AG10803 (cell line): ENCODE measurements around the gene DZIP3.
A peak's percentile ranks its signal among the peaks of the same experiment; 100 is the strongest.

Experiments used
- DNase-seq: peaks from one replicate; pipeline ENCODE4 v3.0.0; 2010; ENCODE audit warnings: low read depth
- H3K4me3 ChIP-seq: 2 replicates; pipeline ENCODE4 v1.5.1; 2011; ENCODE audit warnings: mild to moderate bottlenecking, low read length, control low read depth
- CTCF ChIP-seq: conservative IDR thresholded peaks from 2 replicates; pipeline ENCODE4 v1.5.1; 2011; ENCODE audit warnings: mild to moderate bottlenecking, low read length, control low read depth, inconsistent platforms

The DZIP3 gene

DNA sequence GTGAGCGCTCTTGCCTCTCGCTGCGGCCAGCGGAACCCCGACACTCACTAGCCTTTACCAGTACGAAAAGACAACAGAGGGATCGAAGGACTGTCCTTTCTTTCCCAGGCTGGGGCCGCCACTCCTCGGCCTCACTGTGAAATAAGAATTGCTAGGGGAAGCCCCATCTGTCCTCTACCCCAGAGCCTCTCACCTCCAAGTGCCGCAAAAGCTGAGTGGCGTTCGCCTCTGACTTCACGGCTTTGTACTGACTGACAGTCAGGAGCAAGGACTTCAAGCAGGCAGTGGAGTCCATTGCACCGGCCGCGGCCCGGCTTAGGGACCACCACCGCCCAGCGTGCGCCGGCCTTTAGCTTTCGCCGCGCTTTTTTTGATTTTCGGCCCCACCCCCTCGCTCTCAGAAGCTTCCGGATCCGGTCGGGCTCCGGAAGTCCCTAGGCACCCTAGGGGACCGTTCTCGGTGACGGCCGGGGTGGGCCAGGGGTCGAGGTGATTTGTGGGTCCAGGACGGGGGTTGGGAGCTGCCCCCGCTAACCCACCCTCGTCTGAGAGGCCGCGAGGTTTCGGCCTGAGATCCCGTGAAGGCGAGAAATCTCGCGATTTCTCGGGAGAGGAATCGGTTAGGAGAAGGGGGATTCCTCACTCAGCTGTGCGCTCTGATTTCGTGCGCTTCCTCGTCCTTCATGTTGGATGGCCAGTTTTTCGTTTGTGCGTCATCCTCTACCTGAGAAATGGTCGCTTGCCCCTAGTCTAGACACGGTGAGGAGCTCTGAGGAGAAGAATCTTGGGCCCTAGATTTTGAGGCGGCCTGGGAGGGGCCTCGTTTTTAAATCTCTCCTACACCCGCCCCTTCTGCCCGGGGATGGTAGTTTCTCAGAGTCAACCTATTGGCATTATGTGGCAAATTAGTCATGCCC, at the start of gene DZIP3, which contains the start of gene CIP2A:
TSS of gene DZIP3 (plus strand) at position 642 of the 917 bp plus-strand sequence. CDS start 15,685 bp downstream, outside the sequence.
TSS of gene CIP2A (minus strand) at position 358 of the 917 bp plus-strand sequence. CDS start at position 295, 63 bp downstream.
- peak; percentile 87 for DNase-seq
- no peak for TF ChIP-seq CTCF
- peak within 1 kb of the TSS; percentile 98 for H3K4me3 ChIP-seq

DNA sequence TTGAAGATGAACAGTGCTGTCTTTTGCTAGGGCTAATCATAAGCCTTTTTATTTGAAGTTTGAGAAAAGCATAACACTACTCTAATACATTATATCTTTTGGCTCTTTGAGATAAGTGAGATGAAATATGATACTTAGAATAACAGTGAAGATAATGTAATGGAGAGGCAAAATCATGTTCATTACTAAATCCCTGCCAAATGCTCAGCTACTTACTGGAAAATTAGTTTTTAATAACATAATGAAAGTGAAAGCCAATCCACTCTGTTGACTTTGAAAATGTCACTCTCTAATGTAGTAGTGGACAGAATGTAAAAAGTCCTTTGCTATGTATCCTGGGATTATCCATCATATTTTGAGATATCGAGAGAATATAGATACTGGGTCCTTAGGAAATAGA, 43.3 kb upstream of the DZIP3 start:
- H3K4me3 ChIP-seq = no peak overlapping the region
- DNase-seq = no peak
- no peak for TF ChIP-seq CTCF

DNA sequence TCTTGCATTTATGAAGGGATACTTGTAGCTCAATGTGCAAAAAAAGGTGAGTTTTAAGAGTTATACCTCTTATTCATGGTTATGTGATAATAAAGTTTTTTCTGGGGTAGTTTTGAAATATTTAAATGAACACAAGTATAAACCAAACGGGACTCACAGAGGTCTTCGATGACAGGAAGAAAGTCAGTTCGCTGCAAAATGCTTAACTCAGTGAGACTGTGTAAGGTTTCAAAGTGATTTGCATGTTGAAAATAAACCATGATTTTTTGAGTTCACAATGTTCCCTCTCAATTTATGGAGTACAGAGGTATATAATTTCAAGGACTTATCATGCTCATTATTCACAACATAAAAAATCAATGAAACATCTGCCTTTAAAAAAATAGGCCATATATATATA, 42.8 kb upstream of the DZIP3 start:
- DNase-seq = no peak
- no peak overlapping the region for H3K4me3 ChIP-seq
- no peak for TF ChIP-seq CTCF

- no peak overlapping the region for H3K4me3 ChIP-seq
- peak; percentile 52 for DNase-seq
- no peak for TF ChIP-seq CTCF
Measured at GRCh38 chr3:108548304-108548703, 41.2 kb upstream of the DZIP3 start.

DNA sequence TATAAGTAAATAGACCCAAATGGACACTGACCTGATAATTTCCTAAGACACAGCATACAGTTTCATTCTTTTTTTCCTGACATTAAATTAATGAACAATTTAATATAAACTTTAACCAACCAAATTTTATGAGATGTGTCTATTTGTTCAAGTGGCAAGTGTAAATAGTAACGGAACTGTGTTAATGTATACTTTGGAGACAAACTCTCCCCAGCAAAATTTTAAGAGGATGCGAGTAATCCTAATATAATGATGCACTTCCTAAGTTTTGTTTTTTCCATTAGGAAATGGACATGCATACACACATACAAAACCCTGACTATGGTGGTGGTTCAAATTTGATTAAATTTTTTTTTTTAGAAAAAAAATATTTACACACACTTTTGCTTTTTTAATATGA, 40.6 kb upstream of the DZIP3 start:
- no peak for TF ChIP-seq CTCF
- no peak overlapping the region for H3K4me3 ChIP-seq
- DNase-seq = no peak

DNA sequence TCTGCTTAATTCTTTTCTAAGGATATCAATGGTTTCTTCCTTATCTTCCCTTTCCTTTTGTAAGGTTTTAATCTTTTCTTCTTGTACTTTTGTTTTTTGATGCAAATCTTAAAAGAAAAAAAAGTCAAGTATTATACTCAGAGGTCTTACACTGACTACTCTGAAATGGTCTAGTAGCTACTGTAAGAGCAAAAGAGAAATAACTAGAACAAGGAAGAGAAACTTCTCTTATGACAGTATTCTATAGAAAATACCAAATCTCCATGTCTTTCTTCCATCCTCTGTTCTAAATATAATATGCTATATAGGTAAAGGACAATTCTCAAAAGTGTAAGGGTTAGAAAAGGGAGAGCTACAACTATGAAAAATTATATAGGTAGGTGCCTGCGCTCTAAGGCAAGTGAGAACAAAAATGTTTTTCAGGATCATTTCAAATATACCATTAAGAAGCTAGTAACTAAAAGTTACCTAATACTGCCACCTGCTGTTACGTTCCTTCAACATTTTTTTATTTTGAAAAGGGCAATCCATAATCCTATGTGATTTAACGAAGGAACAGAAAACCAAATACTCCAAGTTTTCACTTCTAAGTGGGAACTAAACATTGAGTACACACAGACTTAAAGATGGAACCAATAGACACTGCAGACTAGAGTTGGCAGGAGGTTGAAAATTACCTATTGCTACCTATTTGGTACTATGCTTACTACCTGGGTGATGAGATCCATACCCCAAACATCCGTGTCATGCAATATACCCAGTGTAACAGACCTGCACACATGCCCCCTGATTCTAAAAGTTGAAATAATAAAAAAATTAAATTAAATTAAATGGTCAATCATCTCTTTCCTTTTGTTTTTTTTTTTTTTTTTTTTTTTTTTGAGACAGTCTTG, 37.0 kb upstream of the DZIP3 start:
- peak; percentile 58 for TF ChIP-seq CTCF
- H3K4me3 ChIP-seq = no peak overlapping the region
- DNase-seq = peak; percentile 51
